Right lobe of liver (tissue), 4 donors: ENCODE measurements around the gene BET1.

Source experiments
- POLR2A ChIP-seq: fragments of 450-650 bp; IDR thresholded peaks from one replicate; pipeline ENCODE4 v1.6.1; 2017; ENCODE audit warnings: antibody characterized with exemption, mild to moderate bottlenecking
- TF ChIP-seq, protein P1 (sequence below), 4 donors: fragments of 200-600 bp in 3 of 4; fragments of 450-650 bp in 1 of 4; IDR thresholded peaks; one replicate each; pipeline versions ENCODE4 v1.5.1 to v1.8.0; 2016 to 2022; ENCODE audit warnings: antibody characterized with exemption in 4 of 4, mild to moderate bottlenecking in 2 of 4
- donor health status: DM: no; HTN: no; CAD: no.
- donor health status: DM: no; HTN: no; CAD: no.
- donor health status: DM: no; HTN: yes; CAD: no.

DNA sequence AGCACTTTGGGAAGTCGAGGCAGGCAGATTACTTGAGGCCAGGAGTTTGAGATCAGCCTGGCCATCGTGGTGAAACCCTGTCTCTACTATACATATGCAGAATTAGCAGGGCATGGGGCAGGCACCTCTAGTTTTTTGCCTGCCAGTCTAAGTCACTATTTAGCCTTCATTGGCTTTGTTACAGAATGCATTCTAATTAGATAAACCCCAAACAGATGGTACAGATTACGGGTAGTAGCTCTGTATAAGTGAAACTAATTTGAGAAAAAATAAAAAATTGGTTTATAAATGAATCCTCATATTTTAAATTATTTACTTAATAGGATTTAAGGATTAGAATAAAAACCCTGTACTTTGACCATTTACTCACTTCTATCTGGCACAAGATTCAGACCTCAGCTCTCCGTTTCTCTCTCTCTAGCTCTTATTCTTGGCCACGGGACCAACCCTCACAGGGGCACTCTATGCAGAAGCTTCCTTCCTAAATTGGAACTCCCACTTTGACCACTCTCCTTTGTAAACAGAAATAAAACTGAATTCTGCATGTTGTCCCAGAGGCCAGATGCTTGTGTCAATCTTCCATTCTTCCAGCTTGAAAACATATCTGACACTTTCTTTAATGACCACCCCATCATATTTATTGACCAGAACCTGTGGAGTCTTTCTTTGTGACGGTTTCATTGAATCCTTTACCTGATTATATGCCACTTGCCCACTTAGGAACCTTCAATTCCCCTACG lies 26.8 kb downstream of the BET1 start:
- TF ChIP-seq, protein P1, sequence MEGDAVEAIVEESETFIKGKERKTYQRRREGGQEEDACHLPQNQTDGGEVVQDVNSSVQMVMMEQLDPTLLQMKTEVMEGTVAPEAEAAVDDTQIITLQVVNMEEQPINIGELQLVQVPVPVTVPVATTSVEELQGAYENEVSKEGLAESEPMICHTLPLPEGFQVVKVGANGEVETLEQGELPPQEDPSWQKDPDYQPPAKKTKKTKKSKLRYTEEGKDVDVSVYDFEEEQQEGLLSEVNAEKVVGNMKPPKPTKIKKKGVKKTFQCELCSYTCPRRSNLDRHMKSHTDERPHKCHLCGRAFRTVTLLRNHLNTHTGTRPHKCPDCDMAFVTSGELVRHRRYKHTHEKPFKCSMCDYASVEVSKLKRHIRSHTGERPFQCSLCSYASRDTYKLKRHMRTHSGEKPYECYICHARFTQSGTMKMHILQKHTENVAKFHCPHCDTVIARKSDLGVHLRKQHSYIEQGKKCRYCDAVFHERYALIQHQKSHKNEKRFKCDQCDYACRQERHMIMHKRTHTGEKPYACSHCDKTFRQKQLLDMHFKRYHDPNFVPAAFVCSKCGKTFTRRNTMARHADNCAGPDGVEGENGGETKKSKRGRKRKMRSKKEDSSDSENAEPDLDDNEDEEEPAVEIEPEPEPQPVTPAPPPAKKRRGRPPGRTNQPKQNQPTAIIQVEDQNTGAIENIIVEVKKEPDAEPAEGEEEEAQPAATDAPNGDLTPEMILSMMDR (IDR thresholded peaks at IDR 0.05) = no peak
- TF ChIP-seq POLR2A = no peak
